Kidney epithelial cell (primary cell): ENCODE data around the gene ETV1. TPM values are rescaled to one million over a fixed set of nuclear protein-coding genes. Genes with fewer than 3 reads are reported as not detected.

Experiments used
- DNase-seq: peaks from one replicate; pipeline ENCODE4 v3.0.0-alpha.2; 2010; ENCODE audit warnings: low read depth
- H3K27me3 ChIP-seq: 2 replicates; pipeline ENCODE4 v1.6.0; 2011; ENCODE audit warnings: low read length; ENCODE audit not compliant: control insufficient read depth, insufficient read depth
- H3K36me3 ChIP-seq: 2 replicates; pipeline ENCODE4 v1.5.1; 2011; ENCODE audit warnings: low read length; ENCODE audit not compliant: control insufficient read depth, insufficient read depth
- H3K4me3 ChIP-seq: 2 replicates; pipeline ENCODE4 v1.5.1; 2011; ENCODE audit warnings: low read depth, mild to moderate bottlenecking, control low read depth, low read length
- CTCF ChIP-seq: IDR thresholded peaks from 2 replicates; pipeline ENCODE4 v1.5.1; 2011; ENCODE audit warnings: mild to moderate bottlenecking, moderate library complexity, low read length, control low read depth, inconsistent platforms; ENCODE audit not compliant: insufficient read depth, poor library complexity, severe bottlenecking
- total RNA-seq: library from RNA; depleted of rRNA; stranded (reverse); fragments of >200 nt; gene quantifications from 2 replicates; pipeline ENCODE4 v1.2.3, GENCODE V29; 2015

ETV1 gene
- total RNA-seq, 1 donor from 2014 or later = 6.1 TPM

GRCh38 chr7:14020339-14020900 is 31.0 kb upstream of the ETV1 start:
- H3K4me3 ChIP-seq = no peak overlapping the region
- H3K36me3 ChIP-seq = no peaks in the 10 kb centered on the region
- TF ChIP-seq CTCF = no peak
- no peak for DNase-seq
- H3K27me3 ChIP-seq = no peaks in the 10 kb centered on the region

GRCh38 chr7:14018751-14019150 is 29.3 kb upstream of the ETV1 start:
- Histone ChIP-seq H3K4me3 (no peak overlapping the region), H3K27me3 (no peaks in the 10 kb centered on the region), H3K36me3 (no peaks in the 10 kb centered on the region)
- DNase-seq = no peak
- no peak for TF ChIP-seq CTCF

GRCh38 chr7:14016950-14017349 is 27.5 kb upstream of the ETV1 start:
- DNase-seq = no peak
- Histone ChIP-seq H3K4me3 (no peak overlapping the region), H3K27me3 (no peaks in the 10 kb centered on the region), H3K36me3 (no peaks in the 10 kb centered on the region)
- no peak for TF ChIP-seq CTCF

- no peak for TF ChIP-seq CTCF
- no peaks in the 10 kb centered on the region for H3K27me3 ChIP-seq
- no peak overlapping the region for H3K4me3 ChIP-seq
- no peaks in the 10 kb centered on the region for H3K36me3 ChIP-seq
- no peak for DNase-seq
Observed at GRCh38 chr7:14013898-14014297, 24.4 kb upstream of the ETV1 start.

GRCh38 chr7:14009453-14010418 is 20.3 kb upstream of the ETV1 start:
- no peak for DNase-seq
- H3K36me3 ChIP-seq = no peaks in the 10 kb centered on the region
- no peak for TF ChIP-seq CTCF
- H3K27me3 ChIP-seq = no peaks in the 10 kb centered on the region
- H3K4me3 ChIP-seq = no peak overlapping the region

- Histone ChIP-seq H3K27me3 (no peaks in the 10 kb centered on the region), H3K4me3 (no peak overlapping the region), H3K36me3 (no peaks in the 10 kb centered on the region)
- no peak for DNase-seq
- no peak for TF ChIP-seq CTCF
Observed at GRCh38 chr7:14001139-14001538, 11.7 kb upstream of the ETV1 start.
